ENCODE data around the gene COL4A1.

Gene COL4A1

GRCh38 chr13:110197471-110197870, 109.5 kb downstream of the COL4A1 start:
- no peak for DNase-seq (ENCODE audit: low read depth, low spot score)

- DNase-seq (ENCODE audit: low read depth, low spot score) = no peak
These were observed 109.9 kb downstream of the COL4A1 start for GRCh38 chr13:110197026-110197425.

DNA sequence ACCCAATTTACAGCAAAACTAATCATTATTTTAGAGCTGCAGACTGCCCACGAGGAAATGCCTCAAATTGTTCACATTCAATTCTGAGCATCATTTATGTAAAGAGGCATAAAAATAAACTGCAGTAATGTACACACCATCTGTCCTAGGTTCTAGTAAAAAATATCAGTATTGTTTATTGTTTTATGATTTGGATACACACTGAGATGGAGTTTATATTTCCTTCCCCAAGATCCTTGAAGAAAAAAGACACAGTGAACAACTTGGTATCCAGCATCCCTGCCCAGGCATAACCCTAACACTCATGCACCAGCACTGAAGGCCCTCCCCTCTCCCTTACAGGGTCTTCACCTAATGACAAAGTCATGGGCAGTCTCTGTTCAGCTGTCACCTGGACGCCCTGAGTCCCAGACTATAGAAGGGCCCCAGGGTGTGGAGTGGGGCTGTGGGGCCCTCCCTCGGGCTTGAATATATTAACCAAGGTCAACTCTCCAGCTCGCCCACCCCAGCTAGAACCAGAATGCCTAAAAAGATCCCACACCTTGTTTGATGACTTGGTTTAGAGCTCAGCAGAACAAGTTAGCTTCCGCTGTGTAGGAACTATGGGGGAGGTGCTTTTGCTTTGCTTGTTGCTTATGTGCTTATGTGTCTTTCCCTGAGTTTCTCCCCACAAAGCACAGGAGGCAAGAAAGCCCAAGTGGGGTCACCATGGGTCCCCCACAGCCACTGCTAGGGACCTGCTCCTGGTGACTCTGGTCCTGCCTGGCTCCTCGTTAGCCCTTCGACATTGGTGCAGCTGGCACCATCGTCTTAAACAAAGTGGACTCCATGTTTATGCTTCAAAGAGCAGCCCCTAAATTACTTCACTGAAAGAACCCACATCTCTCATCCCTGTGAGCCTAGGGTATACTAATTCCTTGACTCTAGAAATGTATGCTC, 111.1 kb downstream of the COL4A1 start:
- DNase-seq (ENCODE audit: low read depth, low spot score) = no peak

- DNase-seq (ENCODE audit: low read depth, low spot score) = no peak
These were observed 112.5 kb downstream of the COL4A1 start for GRCh38 chr13:110194451-110194850.

DNA sequence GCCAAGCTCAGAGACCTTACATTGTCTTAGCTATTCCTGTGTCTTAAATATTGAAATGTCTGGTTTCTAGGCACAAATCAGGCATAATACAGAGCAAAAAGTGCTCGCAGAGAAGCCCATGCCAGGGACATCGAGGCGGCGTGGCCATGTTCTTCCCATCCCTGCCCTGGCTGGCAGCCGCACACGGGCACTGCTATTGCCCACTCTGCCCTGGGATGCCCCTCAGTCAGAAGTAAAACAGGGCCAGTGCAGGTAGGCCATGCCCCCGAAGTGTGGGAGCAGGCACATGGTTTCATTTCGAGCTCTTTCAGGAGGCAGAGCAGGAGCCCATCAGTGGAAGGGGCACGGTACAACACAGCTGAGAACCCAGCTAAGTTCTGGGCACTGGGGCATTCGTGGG, 113.5 kb downstream of the COL4A1 start:
- DNase-seq (ENCODE audit: low read depth, low spot score) = no peak

- no peak for DNase-seq (ENCODE audit: low read depth, low spot score)
These were observed 114.5 kb downstream of the COL4A1 start for GRCh38 chr13:110192472-110192871.

DNA sequence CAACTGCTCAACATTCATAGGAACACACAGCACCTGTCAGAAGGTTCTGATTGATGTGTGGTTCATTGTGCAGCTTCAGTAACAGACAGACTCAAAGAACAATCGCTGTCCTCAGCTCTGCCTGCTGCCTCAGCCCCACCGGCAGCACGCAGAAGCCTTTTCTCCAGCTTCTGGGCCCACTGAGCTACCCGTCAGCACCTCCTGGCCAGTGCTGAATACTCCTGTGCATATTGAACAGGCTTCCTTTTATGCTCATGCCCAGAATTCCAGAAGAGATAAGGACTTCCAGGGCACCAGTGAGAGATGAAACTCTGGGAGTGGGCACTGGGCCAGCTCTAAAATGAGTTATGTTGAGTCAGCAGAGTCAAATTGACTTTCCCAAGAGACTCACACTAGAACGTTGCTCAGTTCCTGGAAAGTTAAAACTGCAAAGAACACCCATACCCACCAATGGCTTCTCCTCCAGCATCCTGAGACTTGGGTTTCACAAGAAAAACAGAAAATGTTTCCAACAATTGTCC, 119.3 kb downstream of the COL4A1 start:
- no peak for DNase-seq (ENCODE audit: low read depth, low spot score)

- DNase-seq (ENCODE audit: low read depth, low spot score) = no peak
These were observed 120.6 kb downstream of the COL4A1 start for GRCh38 chr13:110186231-110186855.

DNA sequence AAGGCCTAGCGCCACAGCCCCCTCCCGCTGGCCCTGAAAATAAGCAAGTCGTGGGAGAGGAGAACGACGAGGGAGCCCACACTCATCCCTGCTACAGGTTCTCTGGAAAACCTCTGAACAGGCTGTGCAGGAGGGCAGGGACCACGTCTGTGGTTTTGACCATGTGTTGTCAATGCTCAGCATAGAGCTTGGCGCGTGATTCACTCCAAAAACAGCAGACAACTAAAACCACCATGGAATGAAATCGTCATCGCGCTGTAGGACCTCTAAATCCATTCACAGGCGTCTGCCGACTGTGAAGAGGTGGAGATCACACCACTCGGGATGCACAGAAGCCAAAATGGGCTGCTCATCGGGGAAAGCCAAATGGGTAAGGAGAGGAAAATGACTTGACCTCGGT, 121.3 kb downstream of the COL4A1 start:
- DNase-seq (ENCODE audit: low read depth, low spot score) = no peak

DNA sequence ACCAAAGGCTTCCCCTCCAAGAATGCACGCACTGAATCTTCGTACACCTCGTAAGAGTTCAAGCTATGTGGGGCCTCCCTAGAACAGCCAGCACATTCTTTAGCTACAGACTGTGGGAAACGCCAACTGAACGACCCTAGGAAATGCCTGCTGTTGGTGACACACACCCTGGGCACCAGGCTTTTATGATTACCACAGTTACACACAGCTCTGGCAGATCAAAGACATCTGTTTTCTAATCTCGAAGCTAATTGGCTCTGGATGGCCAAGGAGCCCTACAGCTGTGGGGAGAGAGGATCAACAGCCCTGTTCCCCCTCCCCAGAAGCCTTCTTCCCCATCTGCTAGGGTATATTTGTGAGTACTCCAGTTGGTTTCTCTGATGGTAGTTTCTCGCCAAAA, 123.0 kb downstream of the COL4A1 start:
- no peak for DNase-seq (ENCODE audit: low read depth, low spot score)

DNA sequence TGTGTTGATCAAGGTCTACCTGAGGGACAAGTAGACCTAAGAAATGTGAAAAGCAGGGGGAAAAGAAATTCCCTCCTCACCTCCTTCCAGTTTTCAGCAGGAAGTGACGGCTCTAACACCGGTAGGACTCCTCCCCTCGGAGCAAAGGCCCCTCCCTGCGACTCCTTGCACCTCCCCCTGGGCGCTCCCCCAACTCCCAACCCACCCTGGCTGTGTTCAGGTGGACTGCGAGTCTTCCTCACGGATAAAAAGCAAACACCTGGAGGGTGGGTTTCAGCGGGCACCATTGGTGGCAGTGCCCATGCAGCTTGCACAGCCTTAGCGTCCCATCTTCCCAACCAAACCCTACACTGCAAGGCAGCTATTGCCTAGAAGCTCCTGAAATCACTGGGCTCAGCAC, 124.5 kb downstream of the COL4A1 start:
- DNase-seq (ENCODE audit: low read depth, low spot score) = no peak

GRCh38 chr13:110182003-110182402, 125.0 kb downstream of the COL4A1 start:
- DNase-seq (ENCODE audit: low read depth, low spot score) = no peak

- no peak for DNase-seq (ENCODE audit: low read depth, low spot score)
These were observed 127.2 kb downstream of the COL4A1 start for GRCh38 chr13:110179857-110180147.

- no peak for DNase-seq (ENCODE audit: low read depth, low spot score)
These were observed 127.7 kb downstream of the COL4A1 start for GRCh38 chr13:110179116-110179856.

GRCh38 chr13:110177790-110178189, 129.2 kb downstream of the COL4A1 start:
- DNase-seq (ENCODE audit: low read depth, low spot score) = no peak

DNA sequence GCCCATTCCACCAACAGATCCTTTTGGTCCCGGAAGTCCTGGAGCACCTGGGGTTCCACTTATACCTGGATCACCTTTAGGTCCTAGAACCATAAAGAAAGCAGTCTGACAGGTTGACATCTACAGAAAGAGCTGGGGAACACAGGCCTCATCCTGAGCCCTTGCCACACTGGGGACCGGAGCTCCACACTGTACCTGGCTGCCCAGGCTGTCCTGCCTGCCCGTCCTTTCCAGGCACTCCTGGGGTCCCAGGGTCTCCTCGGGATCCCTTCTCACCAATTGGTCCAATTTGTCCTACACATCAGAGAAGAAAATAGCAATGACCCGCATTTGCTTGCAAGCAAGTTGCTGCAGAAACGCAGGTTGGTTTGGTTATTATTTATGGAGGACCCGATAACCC, 130.5 kb downstream of the COL4A1 start:
- DNase-seq (ENCODE audit: low read depth, low spot score) = no peak

DNA sequence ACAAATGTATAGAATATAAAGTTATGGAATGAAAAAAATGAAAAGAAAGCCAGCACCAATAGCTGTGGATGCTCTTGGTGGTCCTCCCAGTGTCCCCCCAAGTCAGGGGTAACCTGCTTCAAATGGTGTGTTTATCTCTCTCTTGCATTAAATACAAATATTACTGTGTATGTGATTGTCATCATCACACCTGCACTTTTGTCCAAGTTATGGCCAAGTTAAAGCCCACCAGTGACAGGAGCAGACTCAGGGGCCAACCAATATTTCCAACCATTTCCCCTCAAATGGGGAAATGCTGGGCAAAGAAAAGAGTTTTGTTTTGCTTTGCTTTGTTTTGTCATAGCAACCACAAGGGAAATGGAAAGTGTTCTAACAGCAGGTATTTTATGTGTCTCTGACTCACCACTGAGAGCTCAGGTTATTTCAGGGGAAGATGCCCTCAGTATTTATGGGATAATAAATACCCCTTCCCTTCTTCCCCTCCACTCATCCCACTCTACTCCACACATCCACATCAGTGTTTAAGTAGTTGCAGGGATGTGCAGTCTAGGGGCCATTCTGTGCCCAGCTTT, 133.6 kb downstream of the COL4A1 start:
- no peak for DNase-seq (ENCODE audit: low read depth, low spot score)

GRCh38 chr13:110170882-110171281, 136.1 kb downstream of the COL4A1 start:
- no peak for DNase-seq (ENCODE audit: low read depth, low spot score)

DNA sequence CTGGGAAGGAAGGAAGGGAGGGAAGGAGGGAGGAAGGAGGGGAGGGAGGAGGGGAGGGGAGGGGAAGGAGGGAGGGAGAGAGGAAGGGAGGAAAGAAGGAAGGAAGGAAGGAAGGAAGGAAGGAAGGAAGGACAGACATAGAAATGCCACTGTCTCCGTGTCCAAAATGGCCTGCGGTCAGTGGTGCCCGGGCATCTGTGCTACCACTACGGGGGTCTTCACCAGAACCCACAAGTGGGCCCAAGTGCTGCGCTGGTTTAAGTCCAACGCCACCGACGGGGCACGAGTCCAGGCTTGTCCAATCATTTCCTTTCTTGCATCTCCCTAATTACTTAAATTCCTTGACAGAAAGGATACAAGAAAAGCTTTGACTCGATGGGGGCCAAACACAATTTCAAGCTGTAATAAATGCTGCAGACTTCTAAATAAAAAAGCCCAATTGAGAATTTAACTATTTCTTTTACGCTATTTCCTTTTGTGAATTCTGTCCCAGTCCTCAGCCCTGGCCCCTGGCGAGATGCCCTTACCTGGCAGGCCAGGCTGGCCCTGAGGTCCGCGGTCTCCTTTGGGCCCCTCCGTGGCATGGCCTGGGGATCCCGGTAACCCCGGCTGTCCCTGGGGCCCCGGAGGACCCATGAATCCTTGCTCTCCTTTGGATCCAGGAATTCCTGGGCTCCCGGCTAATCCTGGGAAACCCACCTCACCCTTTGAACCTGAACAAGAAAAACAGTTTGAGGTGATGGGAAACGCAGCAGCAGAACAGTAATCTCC, 136.8 kb downstream of the COL4A1 start:
- no peak for DNase-seq (ENCODE audit: low read depth, low spot score)

DNA sequence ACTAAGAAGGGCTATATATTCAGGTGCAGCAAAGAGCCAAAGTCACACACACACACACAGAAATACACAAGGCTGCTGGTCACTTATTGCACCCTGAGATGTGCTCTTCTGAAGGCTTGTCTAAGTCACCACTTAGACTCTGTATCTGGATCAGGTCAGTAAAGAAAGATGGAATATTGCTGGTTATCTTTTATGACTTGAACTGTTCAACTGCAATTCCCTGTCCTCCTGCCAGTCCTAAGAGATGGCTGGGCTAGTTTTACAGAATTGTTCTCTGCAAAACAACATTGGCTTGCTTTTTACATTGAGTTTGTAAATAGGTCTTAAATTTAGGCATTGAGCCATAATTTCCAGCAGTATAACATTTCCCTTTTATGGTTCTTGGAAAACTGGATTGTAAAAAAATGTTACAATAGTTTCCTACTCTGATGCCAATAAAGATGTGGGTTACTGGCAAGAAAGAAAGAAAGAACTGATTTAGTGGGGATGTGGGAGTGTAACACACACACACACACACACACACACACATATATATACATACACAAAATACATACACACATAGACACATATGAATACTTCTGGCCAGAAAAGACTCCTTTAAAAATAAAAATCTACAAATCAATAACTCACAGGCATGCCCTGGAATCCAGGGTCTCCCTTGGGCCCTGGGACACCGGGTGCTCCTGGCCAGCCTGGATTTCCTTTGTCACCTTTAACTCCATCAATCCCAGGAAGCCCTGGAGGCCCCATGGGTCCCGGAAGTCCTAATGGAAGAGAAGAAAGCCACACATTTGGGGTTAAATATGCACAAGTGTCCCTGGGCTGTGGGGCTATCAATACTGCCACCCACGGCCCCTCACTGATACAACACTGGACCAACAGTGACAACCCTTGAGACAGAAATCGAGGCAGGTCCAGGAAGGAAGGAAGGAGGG, 137.7 kb downstream of the COL4A1 start:
- no peak for DNase-seq (ENCODE audit: low read depth, low spot score)

Data from activated CD4-positive, CD25-positive, alpha-beta regulatory T cell treated with anti-CD3 and anti-CD28 coated beads, Interleukin-2, amount 50 U/mL, for 16 hours (primary cell).